HG02763 (cell line): ENCODE results near the gene ZNF500.

Experiments
- ATAC-seq: cut with Tn5 transposase; IDR thresholded peaks from one replicate; pipeline ENCODE4 v1.9.1; 2021; ENCODE audit warnings: mild to moderate bottlenecking, moderate library complexity; ENCODE audit not compliant: unreplicated experiment

Gene ZNF500

GRCh38 chr16:4713663-4714501, 53.1 kb downstream of the ZNF500 start:
- no peak for ATAC-seq

GRCh38 chr16:4709481-4709880, 57.5 kb downstream of the ZNF500 start:
- ATAC-seq, result no peak

GRCh38 chr16:4706871-4707270, 60.1 kb downstream of the ZNF500 start:
- ATAC-seq, result no peak

DNA sequence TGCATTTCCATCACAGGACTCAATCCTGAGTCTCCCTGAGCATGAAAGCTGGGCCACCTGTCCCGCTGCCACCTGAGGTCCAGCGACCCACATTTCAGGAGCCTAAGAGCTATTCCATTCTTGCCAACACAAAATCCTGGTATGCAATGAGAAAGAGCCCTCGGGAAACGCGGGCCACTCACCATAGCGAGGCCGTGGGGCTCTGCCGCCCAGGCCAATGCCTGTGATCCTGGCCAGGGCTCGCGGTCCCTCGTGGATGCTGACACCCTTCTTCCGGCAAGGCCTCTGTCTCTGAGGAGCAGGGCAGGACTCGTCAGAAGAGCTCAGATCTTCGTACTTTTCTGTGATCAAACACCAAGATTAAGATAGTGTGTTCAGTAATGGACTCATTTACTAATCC, 62.0 kb downstream of the ZNF500 start:
- no peak for ATAC-seq

DNA sequence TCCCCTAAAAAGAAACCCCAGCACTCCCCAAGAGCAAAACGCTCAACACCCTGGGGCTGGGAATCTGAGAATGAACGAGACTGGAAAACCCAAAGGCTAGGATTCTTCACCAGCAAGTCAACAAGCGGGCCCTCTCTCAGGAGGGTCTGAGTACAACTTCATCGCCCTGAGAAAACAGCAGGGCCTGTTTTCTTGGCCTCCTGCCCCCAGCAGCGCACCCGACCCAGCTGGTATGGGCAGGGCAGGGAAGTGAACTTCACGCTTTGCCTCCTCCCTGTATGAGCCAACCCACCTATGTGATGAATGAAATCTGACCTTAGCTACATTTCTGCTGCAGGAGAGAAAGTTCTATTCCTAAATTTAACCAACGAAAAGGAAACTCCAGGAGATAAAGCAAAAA, 62.5 kb downstream of the ZNF500 start:
- no peak for ATAC-seq

DNA sequence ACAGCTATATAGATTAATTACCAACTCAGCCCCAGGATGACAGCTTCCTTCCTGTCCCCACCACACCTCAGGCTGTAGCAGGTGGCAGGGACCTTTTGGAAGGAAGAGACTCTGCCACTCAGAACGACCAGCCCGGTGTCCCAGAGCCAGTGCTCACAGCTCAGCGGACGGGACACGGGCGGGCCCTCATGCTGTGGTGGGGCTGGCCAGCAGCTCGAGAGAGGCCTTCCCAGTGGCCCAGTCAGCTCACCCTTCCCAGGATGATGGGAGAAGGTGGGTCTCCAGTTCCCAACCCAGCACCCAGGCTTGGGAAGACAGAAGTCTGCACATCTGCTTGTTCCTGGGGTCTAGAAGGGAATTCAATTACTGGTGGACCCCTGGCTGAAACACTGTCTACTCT, 63.1 kb downstream of the ZNF500 start:
- no peak for ATAC-seq

DNA sequence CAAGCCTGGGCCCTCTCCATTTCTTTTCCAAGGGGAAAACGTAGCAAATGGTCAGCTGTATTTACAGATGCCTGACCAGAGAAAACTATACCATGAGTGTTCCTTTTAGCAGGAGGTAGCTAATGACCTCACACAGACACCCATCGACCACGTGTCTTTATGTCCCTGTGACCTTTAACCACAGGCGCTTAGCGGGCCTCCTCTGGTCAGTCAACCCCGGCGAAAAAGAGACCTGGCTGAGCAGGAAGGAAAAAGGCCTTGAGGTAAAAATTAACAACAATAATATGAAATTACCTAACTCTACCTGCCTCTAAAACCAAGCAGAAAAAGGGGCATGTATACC, 64.5 kb downstream of the ZNF500 start:
- no peak for ATAC-seq

DNA sequence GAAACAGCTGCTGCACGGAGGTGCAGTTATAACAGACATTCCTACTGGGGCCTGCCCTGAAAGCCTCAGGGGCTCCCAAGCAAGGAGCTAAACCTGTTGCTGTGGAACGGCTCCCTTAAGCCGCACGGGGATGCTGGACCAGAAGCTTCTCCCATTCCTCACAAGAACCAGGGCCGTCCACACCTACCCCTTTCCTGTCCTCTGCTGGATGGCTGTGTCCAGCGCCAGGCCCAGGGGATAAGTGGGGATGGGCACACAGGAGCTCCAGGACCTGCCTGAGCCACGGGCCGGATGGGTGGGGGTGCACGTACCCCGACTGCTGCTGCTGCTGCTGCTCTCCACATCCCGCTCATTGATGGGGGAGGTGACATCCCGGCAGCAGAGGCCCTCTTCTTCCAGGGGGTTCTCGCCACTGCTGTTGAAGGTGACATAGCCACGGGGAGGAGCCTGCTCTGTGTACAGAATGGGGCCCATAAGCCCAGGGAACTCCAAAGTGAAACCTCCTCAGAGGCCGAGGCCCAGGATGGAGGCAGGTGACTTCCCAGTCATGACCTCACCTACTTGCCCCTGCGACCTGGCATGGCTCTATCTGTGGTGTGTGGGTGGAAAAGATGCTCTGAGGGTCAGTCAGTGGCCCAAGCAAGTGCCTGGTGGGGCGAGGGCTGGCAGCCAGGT, 65.0 kb downstream of the ZNF500 start:
- no peak for ATAC-seq

DNA sequence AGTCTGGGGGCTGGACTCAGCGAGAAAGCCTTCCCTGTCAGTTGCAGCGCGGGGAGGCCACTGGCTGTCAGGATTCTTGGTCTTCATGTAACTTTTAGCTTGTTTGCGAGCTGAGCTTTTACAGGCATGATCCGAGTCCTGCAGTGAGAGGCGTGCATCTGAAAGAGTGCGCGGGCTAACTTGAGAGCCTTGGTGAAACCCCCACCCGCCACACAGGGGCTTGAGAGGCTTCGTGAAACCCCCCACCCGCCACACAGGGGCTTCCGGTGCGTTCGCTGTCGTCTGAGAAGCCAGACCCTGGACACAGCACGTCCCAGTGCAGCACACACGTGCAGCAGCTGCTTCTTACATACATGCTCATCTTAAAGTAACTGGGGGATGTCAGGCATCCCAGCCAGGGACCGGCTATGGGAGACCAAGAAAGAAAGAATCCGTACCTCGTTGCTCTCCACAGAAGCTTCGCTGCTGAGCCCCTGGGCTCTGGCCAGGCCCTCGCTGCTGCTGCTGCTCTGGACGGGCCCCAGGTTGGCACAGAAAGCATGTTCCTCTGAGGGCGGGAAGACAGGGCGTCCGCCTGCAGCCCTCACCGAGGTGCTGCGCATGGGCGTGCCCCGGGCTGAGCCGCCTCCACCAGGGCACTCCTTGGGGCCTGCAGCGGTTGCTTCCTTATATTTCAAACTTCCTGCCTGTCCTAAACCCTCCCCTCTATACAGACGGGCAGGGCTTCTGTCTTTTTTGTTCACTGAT, 65.8 kb downstream of the ZNF500 start:
- ATAC-seq, result no peak

GRCh38 chr16:4700380-4700996, 66.5 kb downstream of the ZNF500 start:
- no peak for ATAC-seq

GRCh38 chr16:4699046-4699556, 67.9 kb downstream of the ZNF500 start:
- ATAC-seq, result no peak

- ATAC-seq, result no peak
Observed at GRCh38 chr16:4698321-4699045, 68.5 kb downstream of the ZNF500 start.
